ENCODE results near the gene SLC25A42. TPM values are rescaled to one million over a fixed set of nuclear protein-coding genes. Genes with fewer than 3 reads are reported as not detected.
A peak's percentile ranks its signal among the peaks of the same experiment; 100 is the strongest.

Gene SLC25A42
- total and polyA plus RNA-seq, 2 of the 13 experiments (the other 11 are each of a cell fraction or from before 2014, with no cell fraction given) = 12.8 to 18.3 TPM

DNA sequence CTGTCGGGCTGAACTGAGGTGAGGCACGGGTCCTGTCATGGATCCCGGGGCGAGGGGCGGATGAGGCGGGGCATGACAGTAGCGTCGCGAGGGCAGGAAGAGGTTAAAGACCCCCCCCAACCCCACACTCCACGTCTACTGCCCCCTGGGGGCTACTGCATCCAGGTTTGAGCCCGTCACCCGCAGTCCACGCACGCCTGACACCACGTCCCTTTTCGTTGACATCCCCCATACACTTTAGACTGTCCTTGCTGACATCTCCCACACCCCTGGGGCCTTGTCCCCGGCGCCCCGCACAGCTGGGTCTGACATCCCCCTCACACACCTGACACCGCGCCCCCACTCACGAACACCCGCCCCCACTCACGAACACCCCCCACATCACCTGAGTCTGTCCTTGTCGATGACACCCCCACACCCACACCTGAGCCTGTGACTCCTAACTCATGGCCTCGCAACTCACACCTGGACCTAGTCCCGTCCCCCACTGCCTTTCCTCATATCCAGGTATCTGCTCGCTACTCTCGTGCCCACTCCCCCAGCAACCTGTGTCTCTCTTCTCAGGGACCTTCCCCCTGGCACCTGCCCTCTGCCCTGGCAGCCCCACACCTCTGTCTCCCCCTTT lies 416 bp downstream of the SLC25A42 start (continued):
- TF ChIP-seq NFAT5 (CRISPR knock-in tag; IDR thresholded peaks at IDR 0.05) (no peak), CEBPB (IDR thresholded peaks at IDR 0.05; ENCODE audit: borderline replicate concordance, low read depth, low read length) (no peak), ZNF530 (CRISPR knock-in tag; IDR thresholded peaks at IDR 0.05; ENCODE audit: low read depth) (no peak), FOSL1 (CRISPR knock-in tag; IDR thresholded peaks at IDR 0.05; ENCODE audit: borderline replicate concordance) (no peak), NCOR1 (IDR thresholded peaks at IDR 0.05; ENCODE audit: borderline replicate concordance, low read length) (no peak), IKZF1 (IDR thresholded peaks at IDR 0.05) (no peak), AFF4 (CRISPR knock-in tag; IDR thresholded peaks at IDR 0.05) (no peak), ZNF660 (CRISPR knock-in tag; IDR thresholded peaks at IDR 0.05; ENCODE audit: borderline replicate concordance, low read depth) (no peak), EZH2 (conservative IDR thresholded peaks at IDR 0.05; ENCODE audit: low read depth, low read length) (no peak), NBN (conservative IDR thresholded peaks at IDR 0.05) (no peak), MAFG (CRISPR knock-in tag; IDR thresholded peaks at IDR 0.05) (no peak), HDAC1 (CRISPR knock-in tag; IDR thresholded peaks at IDR 0.05) (peak; percentile 48), REXO4 (CRISPR knock-in tag; IDR thresholded peaks at IDR 0.05; ENCODE audit: borderline replicate concordance) (no peak), ZNF3 (CRISPR knock-in tag; IDR thresholded peaks at IDR 0.05) (no peak), PCBP1 (IDR thresholded peaks at IDR 0.05; ENCODE audit: borderline replicate concordance, low read depth, low read length) (no peak; the same call in 1 of the 2 replicates), ZNF549 (CRISPR knock-in tag; IDR thresholded peaks at IDR 0.05) (no peak), SRY (CRISPR knock-in tag; IDR thresholded peaks at IDR 0.05) (0 out of 2 replicates have a peak, but pooled peaks have one; percentile 44)
- TF ChIP-seq, protein P1, sequence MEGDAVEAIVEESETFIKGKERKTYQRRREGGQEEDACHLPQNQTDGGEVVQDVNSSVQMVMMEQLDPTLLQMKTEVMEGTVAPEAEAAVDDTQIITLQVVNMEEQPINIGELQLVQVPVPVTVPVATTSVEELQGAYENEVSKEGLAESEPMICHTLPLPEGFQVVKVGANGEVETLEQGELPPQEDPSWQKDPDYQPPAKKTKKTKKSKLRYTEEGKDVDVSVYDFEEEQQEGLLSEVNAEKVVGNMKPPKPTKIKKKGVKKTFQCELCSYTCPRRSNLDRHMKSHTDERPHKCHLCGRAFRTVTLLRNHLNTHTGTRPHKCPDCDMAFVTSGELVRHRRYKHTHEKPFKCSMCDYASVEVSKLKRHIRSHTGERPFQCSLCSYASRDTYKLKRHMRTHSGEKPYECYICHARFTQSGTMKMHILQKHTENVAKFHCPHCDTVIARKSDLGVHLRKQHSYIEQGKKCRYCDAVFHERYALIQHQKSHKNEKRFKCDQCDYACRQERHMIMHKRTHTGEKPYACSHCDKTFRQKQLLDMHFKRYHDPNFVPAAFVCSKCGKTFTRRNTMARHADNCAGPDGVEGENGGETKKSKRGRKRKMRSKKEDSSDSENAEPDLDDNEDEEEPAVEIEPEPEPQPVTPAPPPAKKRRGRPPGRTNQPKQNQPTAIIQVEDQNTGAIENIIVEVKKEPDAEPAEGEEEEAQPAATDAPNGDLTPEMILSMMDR (CRISPR knock-in tag; IDR thresholded peaks at IDR 0.05) = peak; percentile 68
- TF ChIP-seq, protein P2, sequence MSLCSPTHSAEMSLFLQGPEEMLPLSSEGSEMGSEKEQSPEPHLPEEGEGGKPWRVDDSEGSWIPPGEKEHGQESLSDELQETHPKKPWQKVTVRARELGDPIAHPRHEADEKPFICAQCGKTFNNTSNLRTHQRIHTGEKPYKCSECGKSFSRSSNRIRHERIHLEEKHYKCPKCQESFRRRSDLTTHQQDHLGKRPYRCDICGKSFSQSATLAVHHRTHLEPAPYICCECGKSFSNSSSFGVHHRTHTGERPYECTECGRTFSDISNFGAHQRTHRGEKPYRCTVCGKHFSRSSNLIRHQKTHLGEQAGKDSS (CRISPR knock-in tag; IDR thresholded peaks at IDR 0.05; ENCODE audit: borderline replicate concordance, low read depth) = no peak

All from HepG2 (cell line).